BE2C (cell line): ENCODE data around the gene STK38L. TPM values are rescaled to one million over a fixed set of nuclear protein-coding genes. Genes with fewer than 3 reads are reported as not detected.

ENCODE experiments used
- DNase-seq: peaks from one replicate; pipeline ENCODE4 v3.0.0-alpha.2; 2020
- H3K27me3 ChIP-seq: fragments of 250-450 bp; sonication (Bioruptor Pico); 2 replicates; pipeline ENCODE4 v1.5.1; 2020; ENCODE audit warnings: mild to moderate bottlenecking
- H3K36me3 ChIP-seq: fragments of 250-450 bp; sonication (Bioruptor Pico); 2 replicates; pipeline ENCODE4 v1.5.1; 2020; ENCODE audit warnings: mild to moderate bottlenecking
- H3K4me1 ChIP-seq: fragments of 250-450 bp; sonication (Bioruptor Pico); 2 replicates; pipeline ENCODE4 v1.5.1; 2020
- H3K4me3 ChIP-seq: 2 replicates; pipeline ENCODE4 v1.5.1; 2011; ENCODE audit warnings: low read depth, low read length
- H3K9me3 ChIP-seq: fragments of 250-450 bp; sonication (Bioruptor Pico); 2 replicates; pipeline ENCODE4 v1.5.1; 2020
- CTCF ChIP-seq: IDR thresholded peaks from 2 replicates; pipeline ENCODE4 v1.5.1; 2012; ENCODE audit warnings: mild to moderate bottlenecking, low read depth, low read length
- polyA plus RNA-seq: library from polyadenylated mRNA; unstranded; fragments of >200 nt; gene quantifications from one replicate; pipeline ENCODE4 v1.2.1, GENCODE V29; 2012; ENCODE audit warnings: low read depth, missing spikeins; ENCODE audit not compliant: insufficient read length, insufficient read depth

STK38L gene
- polyA plus RNA-seq: 12.4 TPM

GRCh38 chr12:27243804-27244688 is at the start of gene STK38L:
Gene STK38L, plus strand, starts transcription at chr12:27244286. Its CDS starts 53,435 bp downstream, at chr12:27297721.
- no peaks in the 10 kb centered on the region for H3K36me3 ChIP-seq
- no peaks in the 10 kb centered on the region for H3K27me3 ChIP-seq
- TF ChIP-seq CTCF: no peak
- peak; percentile 99 for DNase-seq
- H3K4me3 ChIP-seq: peak within 1 kb of the TSS; percentile 92
- peaks cover 4% of the 10 kb centered on the region for H3K9me3 ChIP-seq
- H3K4me1 ChIP-seq: peaks cover 5% of the 10 kb centered on the region; the same call in 1 of the 2 replicates

DNA sequence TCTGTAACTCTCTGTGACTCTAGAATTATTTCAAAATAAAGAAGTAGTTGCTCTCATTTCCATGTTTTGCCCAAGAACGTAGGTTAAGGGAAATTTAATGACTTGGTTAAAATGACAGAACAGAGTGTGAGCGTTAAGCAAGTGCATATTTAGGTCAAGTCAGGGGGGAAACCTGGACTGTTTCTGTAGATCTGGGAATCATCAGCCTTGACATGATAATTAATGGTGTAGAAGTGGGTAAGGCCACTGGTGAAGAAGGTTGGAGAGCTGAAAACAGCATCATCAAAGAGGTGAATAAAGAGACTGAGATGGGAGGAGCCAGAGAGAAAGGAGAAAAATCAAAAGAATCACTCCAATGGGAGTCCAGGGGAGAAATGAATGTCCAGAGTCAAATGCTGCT is 49.4 kb upstream of the STK38L start:
- DNase-seq: no peak
- no peak overlapping the region for H3K4me3 ChIP-seq
- TF ChIP-seq CTCF: no peak
- no peaks in the 10 kb centered on the region for H3K4me1 ChIP-seq
- H3K9me3 ChIP-seq: no peaks in the 10 kb centered on the region
- H3K27me3 ChIP-seq: no peaks in the 10 kb centered on the region
- H3K36me3 ChIP-seq: no peaks in the 10 kb centered on the region

DNA sequence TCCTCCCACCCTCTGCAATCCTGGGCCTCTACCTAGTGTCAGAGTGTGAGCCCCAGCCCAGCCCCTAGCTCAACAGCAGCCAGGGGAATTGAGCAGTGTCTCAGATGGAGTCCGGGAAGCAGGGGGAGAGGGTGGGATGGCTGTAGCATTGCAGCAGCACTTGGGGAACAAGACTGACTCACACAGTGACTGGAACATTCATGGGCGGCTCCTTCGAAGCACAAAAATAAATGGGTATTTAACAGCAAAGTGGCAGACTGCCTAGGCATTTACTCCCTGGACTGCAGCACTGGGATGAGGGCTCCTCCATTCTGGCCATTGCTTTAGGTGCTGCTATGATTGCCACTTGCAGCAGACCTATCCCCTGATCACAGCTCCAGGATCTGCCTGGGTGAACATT is 46.0 kb upstream of the STK38L start:
- no peak for DNase-seq
- no peaks in the 10 kb centered on the region for H3K4me1 ChIP-seq
- TF ChIP-seq CTCF: no peak
- H3K4me3 ChIP-seq: no peak overlapping the region
- no peaks in the 10 kb centered on the region for H3K9me3 ChIP-seq
- H3K36me3 ChIP-seq: no peaks in the 10 kb centered on the region
- H3K27me3 ChIP-seq: peaks cover 3% of the 10 kb centered on the region; the same call in 1 of the 2 replicates

GRCh38 chr12:27199638-27200300 is 44.3 kb upstream of the STK38L start:
- DNase-seq: no peak
- Histone ChIP-seq H3K4me3 (no peak overlapping the region), H3K4me1 (no peaks in the 10 kb centered on the region), H3K36me3 (no peaks in the 10 kb centered on the region), H3K9me3 (no peaks in the 10 kb centered on the region), H3K27me3 (peaks cover 3% of the 10 kb centered on the region; the same call in 1 of the 2 replicates)
- no peak for TF ChIP-seq CTCF

- no peak for TF ChIP-seq CTCF
- Histone ChIP-seq H3K4me1 (no peaks in the 10 kb centered on the region), H3K4me3 (no peak overlapping the region), H3K27me3 (peaks cover 3% of the 10 kb centered on the region; the same call in 1 of the 2 replicates), H3K9me3 (no peaks in the 10 kb centered on the region), H3K36me3 (no peaks in the 10 kb centered on the region)
- no peak for DNase-seq
Observed at GRCh38 chr12:27201169-27201568, 42.9 kb upstream of the STK38L start.
